Activated CD4-positive, alpha-beta T cell treated with anti-CD3 and anti-CD28 coated beads, Interleukin-2, amount 50 U/mL, for 4 hours (primary cell): ENCODE data around the gene BIN1.

Experiments
- DNase-seq, 2 experiments: peaks; one replicate each; pipeline ENCODE4 v3.0.0-alpha.2; 2020

BIN1 gene

GRCh38 chr2:127014224-127014623 lies 92.7 kb downstream of the BIN1 start:
- no peak for DNase-seq

- DNase-seq = no peak
Observed at GRCh38 chr2:127012868-127013267, 94.1 kb downstream of the BIN1 start.

GRCh38 chr2:127012215-127012614 lies 94.7 kb downstream of the BIN1 start:
- no peak for DNase-seq

- DNase-seq = no peak
Observed at GRCh38 chr2:127011796-127012195, 95.2 kb downstream of the BIN1 start.

- no peak for DNase-seq
Observed at GRCh38 chr2:127011231-127011661, 95.7 kb downstream of the BIN1 start.

- no peak for DNase-seq
Observed at GRCh38 chr2:127008265-127009015, 98.5 kb downstream of the BIN1 start.

- no peak for DNase-seq
Observed at GRCh38 chr2:127007652-127008051, 99.3 kb downstream of the BIN1 start.

GRCh38 chr2:127006962-127007361 lies 100.0 kb downstream of the BIN1 start:
- DNase-seq = no peak

- no peak for DNase-seq
Observed at GRCh38 chr2:127004893-127005600, 101.9 kb downstream of the BIN1 start.

- DNase-seq = no peak
Observed at GRCh38 chr2:127003070-127003800, 103.7 kb downstream of the BIN1 start.

GRCh38 chr2:127001751-127002150 lies 105.2 kb downstream of the BIN1 start:
- DNase-seq = no peak

- no peak for DNase-seq
Observed at GRCh38 chr2:127000937-127001336, 106.0 kb downstream of the BIN1 start.

- no peak for DNase-seq
Observed at GRCh38 chr2:127000194-127000593, 106.8 kb downstream of the BIN1 start.

GRCh38 chr2:126999106-126999756 lies 107.7 kb downstream of the BIN1 start:
- no peak for DNase-seq

GRCh38 chr2:126998486-126998885 lies 108.5 kb downstream of the BIN1 start:
- no peak for DNase-seq
